ENCODE measurements around the gene RAI1.

Gene RAI1

GRCh38 chr17:17768424-17769088 lies 87.3 kb downstream of the RAI1 start:
- no peak for DNase-seq

DNA sequence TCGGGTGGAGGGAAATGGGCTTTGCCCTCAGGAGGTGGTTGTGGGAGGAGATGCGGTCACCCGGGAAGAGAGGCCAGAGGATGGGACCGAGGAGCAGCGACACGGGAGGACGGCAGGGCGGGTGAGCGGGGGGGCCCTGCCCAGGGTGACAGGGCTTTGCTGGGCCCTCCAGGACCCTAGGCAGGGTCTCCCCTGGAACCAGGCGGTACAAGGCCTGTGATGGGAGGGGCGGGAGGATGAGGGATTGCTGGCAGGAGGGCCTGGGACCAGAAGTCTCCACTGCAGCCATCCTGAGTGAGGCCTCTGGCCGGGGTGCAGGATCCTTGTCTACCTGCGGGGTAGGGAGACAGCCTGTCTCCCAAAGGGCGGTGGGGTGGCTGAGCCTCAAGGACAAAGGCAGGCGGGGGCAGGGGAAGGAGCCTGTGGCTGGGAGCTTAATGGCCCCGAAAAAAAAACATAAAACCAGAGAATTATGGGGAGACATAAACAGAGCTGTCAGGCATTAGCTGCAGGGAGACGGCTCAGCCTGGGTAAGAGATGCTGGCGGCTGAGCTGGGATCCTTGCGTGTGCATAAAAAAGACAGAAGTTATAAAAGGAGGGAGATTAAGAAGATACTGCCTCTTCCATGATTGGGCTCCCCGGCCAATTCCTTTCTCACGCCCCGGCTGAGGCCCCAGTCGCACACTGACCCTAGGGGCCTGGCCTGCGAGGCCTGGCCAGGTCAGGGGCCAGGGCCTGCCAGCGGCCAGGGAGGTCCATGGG lies 88.8 kb downstream of the RAI1 start:
- no peak for DNase-seq

- DNase-seq, result no peak
Measured at GRCh38 chr17:17770632-17771044, 89.4 kb downstream of the RAI1 start.

- no peak for DNase-seq
Measured at GRCh38 chr17:17771498-17772201, 90.4 kb downstream of the RAI1 start.

GRCh38 chr17:17772231-17772630 lies 91.0 kb downstream of the RAI1 start:
- no peak for DNase-seq

GRCh38 chr17:17774009-17774881 lies 93.0 kb downstream of the RAI1 start:
- no peak for DNase-seq

- DNase-seq, result no peak
Measured at GRCh38 chr17:17776889-17777288, 95.6 kb downstream of the RAI1 start.

GRCh38 chr17:17778308-17779014 lies 97.2 kb downstream of the RAI1 start:
- DNase-seq, result no peak

GRCh38 chr17:17779015-17779611 lies 97.9 kb downstream of the RAI1 start:
- DNase-seq, result no peak

DNA sequence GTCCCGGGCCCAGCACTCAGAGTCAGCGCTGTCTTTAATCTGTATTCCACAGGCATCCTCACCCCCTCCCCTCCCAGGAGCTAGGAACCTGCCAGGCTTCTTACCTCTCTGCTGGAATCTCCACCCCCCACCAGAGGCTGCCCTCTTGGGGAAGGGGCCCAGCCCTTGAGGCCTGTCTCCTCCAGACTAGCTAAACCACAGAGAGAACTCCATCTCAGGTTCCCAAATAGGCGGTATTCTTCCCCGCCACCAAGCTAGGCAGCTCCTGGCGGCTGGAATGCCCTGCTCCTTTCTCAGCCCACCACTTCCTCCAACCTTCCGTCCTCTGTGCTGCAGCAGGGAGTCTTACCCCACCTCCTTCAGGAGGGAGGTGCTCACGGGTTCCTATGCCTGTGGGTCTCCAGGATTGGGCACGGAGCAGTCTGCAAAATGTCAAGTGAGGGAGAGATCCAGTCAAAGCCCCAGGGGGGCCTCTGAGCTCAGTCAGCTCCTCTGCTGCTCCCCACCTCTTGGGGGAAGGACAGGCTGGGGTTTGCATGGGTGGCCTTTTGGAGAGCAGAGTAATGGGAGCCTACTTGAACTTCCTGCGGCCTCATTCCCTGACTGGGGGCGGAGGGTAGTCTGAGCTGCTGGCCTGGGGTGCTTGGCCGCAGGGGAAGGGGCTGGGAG lies 99.8 kb downstream of the RAI1 start:
- DNase-seq, result no peak

DNA sequence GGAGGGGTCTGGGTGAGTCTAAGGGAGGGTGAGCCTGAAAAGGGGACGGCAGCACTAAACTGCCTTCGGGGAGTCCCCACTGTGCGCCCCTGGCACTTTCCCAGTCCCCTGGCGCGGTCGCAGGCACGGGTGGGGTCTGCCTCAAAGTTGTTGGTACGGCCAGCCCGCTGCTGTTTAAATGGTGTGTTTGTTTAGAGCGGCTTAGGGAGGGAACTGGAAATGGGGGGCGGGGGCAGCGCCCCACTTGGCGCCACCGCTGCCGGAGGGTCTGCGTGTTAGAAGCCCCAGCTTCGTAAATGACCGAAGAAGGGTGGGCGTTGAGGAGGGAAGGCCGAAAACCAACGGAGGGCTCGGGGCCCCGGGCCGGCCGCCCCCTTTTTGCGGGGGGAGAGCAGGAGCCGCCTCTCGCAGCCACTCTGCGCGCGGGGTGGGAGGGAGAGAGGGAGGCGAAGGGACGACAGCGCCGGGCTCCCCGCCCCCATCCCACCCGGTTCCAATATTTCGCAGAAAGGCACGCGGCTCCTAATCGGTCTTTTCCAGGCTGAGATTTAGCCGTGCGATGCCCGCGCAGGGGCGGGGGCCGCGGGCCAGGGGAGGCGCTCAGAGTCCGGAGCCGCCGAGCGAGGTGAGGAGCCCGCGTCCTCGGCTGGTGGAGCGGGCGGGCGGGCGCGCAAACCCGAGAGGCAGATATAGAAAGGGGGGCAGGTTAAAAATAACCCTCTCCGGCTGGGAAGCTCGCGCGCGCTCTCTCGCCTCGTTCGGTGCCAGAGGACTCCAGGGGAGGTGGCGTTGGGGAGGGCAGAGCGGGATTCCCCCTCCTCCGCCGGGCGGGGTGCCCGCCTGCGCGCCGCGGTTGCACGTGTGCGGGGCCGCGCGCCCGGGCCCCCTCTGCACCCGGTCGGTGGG lies 100.6 kb downstream of the RAI1 start:
- no peak for DNase-seq

- DNase-seq, result no peak
Measured at GRCh38 chr17:17782523-17783115, 101.4 kb downstream of the RAI1 start.

GRCh38 chr17:17783116-17783824 lies 102.0 kb downstream of the RAI1 start:
- no peak for DNase-seq

GRCh38 chr17:17783825-17784656 lies 102.8 kb downstream of the RAI1 start:
- DNase-seq, result no peak

GRCh38 chr17:17784657-17785267 lies 103.5 kb downstream of the RAI1 start:
- DNase-seq, result no peak

DNA sequence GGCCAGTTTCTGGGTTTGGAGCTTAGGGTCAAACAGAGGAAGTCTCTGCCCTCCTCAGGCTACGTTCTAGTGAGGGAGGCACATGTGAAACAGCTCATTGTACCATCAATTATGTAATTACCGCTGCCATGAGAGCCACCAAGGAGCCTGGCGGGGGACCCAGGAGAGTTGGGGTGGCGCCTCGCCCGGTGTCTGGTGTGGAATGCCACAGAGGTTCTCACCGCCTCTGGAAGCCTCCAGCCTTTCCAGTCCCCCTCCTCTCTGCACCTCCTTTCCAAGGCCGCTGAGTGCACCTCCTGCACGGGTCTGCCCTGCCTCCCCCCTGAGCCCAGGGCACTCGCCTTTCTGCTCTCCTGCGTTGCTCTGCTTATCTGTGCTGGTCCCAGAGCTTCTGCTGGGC lies 104.1 kb downstream of the RAI1 start:
- no peak for DNase-seq

DNA sequence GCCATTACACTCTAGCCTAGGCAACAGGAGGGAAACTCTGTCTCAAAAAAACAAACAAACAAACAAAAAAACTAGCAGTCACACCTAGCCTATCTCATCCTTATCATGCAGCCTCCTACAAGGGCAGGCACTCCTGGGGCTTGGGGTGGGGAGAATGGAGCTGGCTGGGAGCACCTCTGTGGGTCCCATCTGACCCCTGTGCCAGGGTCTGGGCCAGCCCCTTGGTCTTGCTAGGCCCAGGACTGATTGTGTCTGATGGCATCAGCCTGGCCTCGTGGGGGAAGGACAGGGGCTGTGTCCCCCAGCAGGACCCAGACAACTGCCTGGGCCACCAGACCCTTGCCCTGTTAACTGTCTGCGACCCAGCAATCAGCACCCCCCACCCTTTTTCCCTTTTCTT lies 105.7 kb downstream of the RAI1 start:
- DNase-seq, result no peak

GRCh38 chr17:17787568-17787967 lies 106.3 kb downstream of the RAI1 start:
- no peak for DNase-seq

Data from KG1 (cell line).